SH-SY5Y (cell line): ENCODE results near the gene PRKG1.

ENCODE experiments used
- GATA2 ChIP-seq: IDR thresholded peaks from 2 replicates; pipeline ENCODE4 v1.6.1; 2011; ENCODE audit warnings: mild to moderate bottlenecking, low read depth, low read length
- GATA3 ChIP-seq: IDR thresholded peaks from 2 replicates; pipeline ENCODE4 v1.6.1; 2011; ENCODE audit warnings: low read depth, mild to moderate bottlenecking, low read length, moderate library complexity

The PRKG1 gene

DNA sequence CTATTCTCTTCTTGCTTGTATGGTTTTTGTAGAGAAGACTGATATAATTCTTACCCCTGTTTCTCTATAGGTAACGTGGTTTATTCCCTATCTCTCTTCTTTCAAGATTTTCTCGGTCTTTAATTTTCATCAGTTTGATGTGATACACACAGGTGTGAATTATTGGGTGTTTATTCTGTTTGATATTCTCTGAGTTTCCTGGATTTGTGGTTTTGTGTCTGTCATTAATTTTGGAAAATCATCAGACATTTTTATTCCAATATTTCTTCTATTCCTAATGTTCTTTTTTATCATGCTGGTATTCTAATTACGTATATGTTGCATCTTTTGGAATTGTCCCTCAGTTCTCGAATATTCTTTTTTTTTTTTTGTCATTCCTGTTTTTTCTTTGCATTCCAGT is 850.1 kb downstream of the PRKG1 start:
- TF ChIP-seq GATA3 (no peak), GATA2 (no peak)

DNA sequence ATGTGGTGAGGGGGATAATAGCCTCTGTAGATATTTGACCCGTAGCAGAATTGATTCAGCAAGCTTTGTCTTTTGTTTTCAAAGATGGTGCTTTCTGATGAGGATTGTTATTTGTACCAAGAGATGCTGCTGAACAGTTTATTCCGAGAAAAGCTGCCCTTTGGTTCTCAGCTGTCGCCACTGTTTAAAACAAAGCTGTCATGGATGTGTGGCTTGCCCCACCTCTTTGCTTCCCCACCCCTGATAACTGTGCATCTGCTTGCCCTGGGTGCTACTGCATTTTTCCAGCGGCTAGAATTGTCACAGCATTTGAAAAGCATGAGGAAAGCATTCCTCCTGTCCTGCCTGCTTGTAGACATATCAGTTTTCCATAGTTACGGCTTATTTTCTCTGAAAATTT is 852.0 kb downstream of the PRKG1 start:
- TF ChIP-seq GATA2 (no peak), GATA3 (no peak)

DNA sequence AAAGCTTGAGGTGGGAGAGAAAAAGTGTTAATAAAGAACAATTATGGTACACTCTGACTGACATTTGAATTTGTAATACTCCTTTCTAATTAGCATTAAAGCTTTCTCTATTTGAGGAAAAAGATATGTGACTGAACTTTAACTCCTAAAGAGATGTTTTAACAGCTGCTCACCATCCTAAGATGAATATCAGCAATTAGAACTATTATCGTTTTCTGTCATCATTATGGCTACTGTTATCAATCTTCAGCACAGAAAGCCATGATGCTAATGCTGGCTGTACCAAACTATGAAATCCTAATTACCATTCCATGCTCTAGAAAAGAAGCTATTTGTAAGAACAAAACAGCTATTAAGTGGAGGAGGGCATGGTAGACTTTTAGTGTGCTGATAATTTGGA is 853.9 kb downstream of the PRKG1 start:
- TF ChIP-seq GATA3 (peak; percentile 83), GATA2 (peak; percentile 62; the same call in 1 of the 2 replicates)

DNA sequence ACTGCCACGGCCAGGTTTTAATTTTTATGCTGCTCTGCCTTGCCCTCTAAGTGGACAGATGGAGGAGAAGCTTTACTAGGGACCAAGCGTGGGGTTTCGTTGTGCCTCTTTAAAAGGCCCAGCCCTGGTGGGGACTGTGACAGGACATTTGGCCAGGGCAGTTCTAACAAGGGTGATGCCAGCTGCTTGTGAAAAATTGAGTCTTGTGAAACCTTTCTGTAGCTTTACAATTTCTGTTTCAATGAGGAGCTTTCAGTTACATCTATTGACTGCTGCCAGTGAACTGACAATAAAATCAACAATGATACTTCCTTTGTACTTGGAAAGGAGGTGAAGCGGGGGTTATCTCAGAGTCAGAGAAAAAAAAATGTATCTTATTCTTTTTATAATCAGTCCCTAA is 858.2 kb downstream of the PRKG1 start:
- TF ChIP-seq GATA2 (no peak), GATA3 (no peak)

DNA sequence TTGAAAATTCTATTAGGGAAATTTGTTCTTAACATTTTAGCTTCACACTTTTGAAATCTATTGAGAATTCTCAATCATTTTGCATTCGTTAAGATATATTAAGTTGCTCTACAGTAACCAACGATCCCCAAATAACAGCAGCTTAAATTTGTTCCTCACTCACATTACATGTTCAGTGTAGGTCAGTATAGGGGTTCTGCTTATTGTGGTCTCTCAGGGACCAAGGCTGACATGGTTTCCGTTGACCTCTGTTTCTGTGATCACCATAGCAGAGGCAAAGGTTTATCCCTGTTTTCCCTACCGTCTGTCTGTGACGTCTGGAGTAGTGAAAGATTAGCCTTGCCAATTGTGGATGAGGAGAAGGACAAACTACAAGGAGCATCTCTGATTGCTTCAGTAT is 860.1 kb downstream of the PRKG1 start:
- no peak for TF ChIP-seq GATA3
- no peak for TF ChIP-seq GATA2

DNA sequence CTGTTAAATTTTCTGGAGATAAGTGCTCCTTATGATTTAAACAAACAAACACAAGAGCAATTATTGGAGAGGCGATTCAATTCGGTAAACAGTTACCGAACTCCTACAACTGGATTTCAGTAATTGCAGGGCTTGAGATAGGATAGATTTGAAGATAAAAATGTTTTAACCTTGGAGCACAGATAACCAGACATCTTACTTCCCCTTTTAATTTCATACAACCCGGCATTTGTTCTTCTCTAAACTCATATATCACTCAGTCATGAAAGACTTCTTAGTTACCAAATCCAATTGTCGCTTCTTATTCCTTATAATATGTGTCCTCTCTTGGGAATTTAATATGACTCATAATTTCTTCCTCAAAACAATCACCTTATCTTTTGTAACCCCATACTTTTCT is 861.1 kb downstream of the PRKG1 start:
- TF ChIP-seq GATA2 (no peak), GATA3 (no peak)

DNA sequence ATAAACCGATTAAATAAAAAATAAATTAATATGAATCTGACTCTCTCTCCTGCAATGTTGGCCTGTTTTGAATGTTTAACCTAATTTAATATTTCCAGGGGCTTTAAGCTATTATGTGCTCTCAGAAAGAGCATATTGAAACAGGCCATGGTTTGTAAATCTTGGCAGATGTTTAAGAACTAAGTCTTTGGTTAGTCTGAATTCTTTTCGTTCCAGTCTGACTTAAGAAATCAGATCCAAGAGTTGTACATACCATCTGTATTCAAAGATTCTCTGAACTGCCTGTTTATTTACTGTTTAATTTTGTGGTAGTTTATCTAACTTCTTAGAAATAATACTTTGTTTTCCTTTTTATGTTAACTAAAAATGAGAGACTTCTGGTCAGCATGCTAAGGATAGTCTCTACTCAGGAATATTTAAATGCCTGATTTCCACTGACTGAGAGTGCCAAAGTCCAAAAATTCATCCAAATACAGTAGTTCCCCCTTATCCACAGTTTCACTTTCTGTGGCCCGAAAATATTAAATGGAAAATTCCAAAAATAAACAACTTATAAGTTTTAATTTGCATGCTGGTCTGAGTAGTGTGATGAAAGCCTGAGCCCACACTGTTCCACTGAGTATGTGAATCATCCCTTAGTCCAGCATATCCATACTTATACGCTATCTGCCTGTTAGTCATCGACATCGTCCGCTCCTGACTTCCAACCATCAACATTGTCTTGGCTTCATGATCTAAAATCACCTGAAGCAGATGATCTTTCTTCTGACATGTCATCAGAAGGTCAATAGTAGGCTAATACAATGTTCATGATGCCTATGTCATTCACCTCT is 863.2 kb downstream of the PRKG1 start:
- TF ChIP-seq GATA2 (no peak), GATA3 (no peak)

DNA sequence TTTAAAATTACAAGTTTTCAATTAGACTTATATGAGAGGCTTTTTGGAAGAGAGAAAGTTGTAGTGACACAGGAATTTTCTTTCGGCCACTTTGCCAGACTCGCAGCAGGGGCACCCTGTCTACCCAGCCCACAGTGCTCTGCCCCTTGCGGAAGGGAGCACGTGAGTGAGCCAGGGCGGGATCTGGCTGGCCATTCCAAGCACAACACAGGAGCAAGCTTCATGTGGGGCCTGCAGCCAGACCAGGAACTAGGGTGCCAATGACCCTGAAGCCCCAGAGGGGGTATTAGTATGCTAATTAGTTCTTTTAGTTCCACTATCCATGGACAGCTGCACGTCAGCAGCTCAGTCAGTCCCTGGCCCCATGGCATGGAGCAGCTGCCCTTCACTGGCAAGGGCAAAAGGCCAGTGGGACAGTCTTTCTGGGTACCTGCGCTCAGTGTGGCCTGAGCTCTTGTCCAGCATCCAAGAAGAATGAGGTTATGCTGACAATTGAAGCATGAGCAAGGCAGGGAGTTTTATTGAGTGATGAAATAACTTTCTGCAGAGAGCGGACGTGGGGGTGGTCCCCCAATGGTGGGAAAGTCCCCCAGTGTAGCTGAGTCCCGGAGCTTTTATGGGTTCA is 876.2 kb downstream of the PRKG1 start:
- TF ChIP-seq GATA2 (no peak), GATA3 (no peak)

DNA sequence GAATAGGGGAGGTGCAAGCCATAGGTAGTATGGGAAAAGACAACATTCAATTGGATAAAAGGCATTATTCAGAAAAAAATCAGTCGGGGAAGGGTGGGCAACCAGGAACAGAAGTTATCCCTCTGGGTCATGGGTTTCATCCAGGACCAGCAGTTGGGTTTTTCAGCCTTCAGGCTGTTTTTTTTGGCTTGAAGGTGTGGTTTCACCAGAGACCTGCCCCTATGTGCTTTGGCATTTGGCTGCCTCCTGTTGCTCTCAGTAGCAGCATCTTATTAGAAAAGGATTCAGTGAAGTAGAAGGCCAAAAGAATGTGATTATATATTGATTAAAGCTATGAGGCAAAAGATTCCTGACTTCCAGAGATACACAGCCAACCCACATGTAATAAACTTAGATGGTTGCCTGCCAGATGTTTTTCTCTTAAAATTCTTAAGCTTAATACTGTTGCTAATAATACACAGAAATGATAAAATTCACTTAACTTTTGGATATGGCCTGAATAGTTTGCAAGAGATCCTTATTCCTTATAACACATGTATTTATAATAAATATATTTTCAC is 876.8 kb downstream of the PRKG1 start:
- TF ChIP-seq GATA2, result no peak
- TF ChIP-seq GATA3, result no peak

DNA sequence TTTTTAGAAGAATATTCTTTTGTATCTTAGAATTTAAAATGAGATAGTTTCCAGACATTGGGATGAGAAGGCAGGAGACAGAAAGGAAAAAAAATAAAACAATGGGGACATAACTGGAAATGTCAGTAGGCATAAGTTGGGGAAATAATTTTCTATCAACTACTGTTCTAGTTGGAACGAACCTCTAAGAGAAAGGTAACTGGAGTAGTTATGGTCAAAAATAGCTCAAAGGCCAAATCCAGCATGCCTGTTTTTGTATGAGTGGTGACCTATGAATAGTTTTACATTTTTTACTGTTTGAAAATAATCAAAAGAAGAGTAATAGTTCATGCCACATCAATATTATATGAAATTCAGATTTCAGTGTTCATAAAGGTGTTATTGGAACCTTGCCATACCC is 877.3 kb downstream of the PRKG1 start:
- TF ChIP-seq GATA3 (no peak), GATA2 (no peak)

DNA sequence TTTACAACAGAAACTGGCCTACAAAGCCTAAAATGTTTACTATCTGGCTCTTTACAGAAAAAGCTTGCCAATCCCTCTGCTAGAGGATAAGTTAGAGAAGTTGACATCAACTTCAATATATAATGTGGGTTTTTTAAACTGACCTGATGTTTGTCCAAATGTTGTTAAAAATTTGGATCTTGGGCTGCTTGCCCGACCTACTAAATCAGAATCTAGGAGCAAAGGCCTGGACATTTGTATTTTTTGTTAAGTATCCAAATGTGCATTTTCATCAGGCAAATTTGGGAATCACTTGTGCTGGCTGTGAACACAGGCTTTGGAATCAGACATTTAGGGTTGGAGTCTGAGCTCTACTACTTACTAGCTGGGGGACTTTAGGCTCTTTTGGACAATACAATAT is 877.8 kb downstream of the PRKG1 start:
- TF ChIP-seq GATA3 (no peak), GATA2 (no peak)

DNA sequence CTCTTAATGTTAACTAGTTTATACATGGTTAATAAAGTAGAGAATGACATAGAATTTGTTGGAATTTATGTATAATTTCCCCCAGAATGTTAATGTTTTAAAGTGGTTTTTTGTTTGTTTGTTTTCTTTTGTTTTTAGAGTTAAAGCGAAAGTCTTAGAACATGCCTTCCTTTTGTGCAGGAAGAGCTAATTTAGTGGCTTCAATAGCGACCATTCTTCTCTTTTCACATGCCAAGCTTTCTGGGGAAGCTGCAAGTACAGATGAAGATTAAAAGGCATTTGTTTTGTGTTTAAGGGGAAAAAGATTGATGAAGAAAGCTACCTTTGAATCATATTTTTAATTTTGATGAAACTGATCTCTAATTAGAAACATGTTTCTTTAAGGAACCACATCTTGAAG is 881.4 kb downstream of the PRKG1 start:
- TF ChIP-seq GATA3, result no peak
- TF ChIP-seq GATA2, result no peak

DNA sequence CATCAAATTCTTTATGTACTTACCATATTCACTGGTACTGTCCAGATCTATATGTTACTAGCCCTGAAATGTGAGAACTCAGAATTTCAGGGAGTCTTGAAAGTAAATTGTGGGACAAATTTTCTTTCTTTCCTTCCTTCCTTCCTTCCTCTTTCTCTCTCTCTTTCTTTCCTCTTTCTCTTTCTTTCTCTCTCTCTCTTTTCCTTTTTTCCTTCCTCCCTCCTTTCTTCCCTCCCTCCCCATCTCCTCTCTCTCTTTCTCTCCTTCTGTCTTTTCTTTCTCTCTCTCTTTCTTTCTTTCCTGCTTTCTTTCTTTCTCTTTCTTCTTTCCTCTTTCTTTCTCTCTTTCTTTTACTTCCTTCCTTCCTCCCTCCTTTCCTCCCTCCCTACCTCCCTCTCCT is 882.5 kb downstream of the PRKG1 start:
- TF ChIP-seq GATA2 (no peak), GATA3 (no peak)

DNA sequence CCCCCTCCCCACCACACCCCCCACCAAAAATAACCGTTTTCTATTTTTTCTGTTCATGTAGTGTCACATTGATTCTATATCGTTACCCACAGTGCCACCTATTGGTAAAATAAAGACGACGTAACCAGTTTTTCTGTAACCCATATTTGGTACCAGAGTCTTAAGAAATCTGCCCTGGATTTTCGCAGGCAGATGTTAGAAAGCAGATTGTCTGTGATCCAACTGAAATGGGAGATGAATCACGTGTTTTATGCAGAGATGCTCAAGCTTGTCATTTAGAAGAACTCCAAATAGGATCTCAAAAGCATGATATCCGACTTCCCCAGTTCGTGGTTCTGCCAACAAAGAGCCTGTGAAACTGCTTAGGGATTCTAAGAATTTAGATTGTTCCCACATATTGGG is 886.2 kb downstream of the PRKG1 start:
- no peak for TF ChIP-seq GATA2
- no peak for TF ChIP-seq GATA3

DNA sequence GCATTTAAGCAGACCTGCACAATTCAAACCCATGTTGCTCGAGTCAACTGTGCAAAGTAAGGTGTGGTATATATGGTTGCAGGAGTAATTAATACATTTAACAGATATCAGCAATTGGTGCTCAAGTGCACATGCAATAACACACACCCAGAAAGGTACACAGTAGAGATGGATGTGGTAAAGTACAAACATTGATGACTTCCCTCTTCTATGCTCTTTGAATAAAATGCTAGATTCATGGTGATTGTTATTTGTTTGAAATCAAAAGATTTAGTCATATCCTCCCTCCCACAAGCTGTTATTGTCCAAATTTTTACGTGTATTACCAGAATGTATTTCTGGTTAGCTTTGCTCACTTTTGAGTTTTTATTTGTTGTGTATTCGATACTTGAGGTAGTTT is 887.1 kb downstream of the PRKG1 start:
- TF ChIP-seq GATA2, result no peak
- TF ChIP-seq GATA3, result no peak
